HCT116 (cell line): ENCODE results near the gene TSG101. TPM values are rescaled to one million over a fixed set of nuclear protein-coding genes. Genes with fewer than 3 reads are reported as not detected.

ENCODE experiments used
- ATAC-seq: fragments of 200-7000 bp; cut with Tn5 transposase; 2 replicates; pipeline ENCODE4 v1.9.1; 2020; ENCODE audit warnings: mild to moderate bottlenecking, moderate library complexity
- BruUV-seq: library from RNA; stranded (reverse); fragments of 400-500 nt; replicated peaks from 2 replicates; lab custom pipeline; 2021; lab: Mats Ljungman, UMichigan
- CTCF ChIA-PET: fragments of 300-600 bp; sonication (Branson Sonifier 250); formaldehyde crosslinking; loops from one replicate; lab custom pipeline; 2021; ENCODE audit warnings: antibody characterized with exemption; lab: Charles Lee
- POLR2A ChIA-PET: fragments of 300-600, 350-600 bp; sonication (Branson Sonifier 250); formaldehyde crosslinking; loops from one replicate; lab custom pipeline; 2021; ENCODE audit warnings: antibody characterized with exemption; lab: Charles Lee
- RAD21 ChIA-PET, 2 experiments: fragments of 300-600 bp; sonication (Branson Sonifier 250); formaldehyde crosslinking; loops; one replicate each; lab custom pipeline; 2023; ENCODE audit warnings: low total read pairs in 2 of 2; ENCODE audit not compliant: uncharacterized antibody in 2 of 2, unreplicated experiment in 2 of 2, low non-redundant PET in 1 of 2; lab: Charles Lee
- DNase-seq: peaks from one replicate; pipeline ENCODE4 v3.0.0-alpha.2; 2010; ENCODE audit warnings: low read depth, low spot score
- H2AFZ ChIP-seq: fragments of 200-600 bp; shearing (Covaris generic), sonication (generic); 2 replicates; pipeline ENCODE4 v1.6.1; 2017; ENCODE audit warnings: low read depth, mixed run types, mixed read lengths, antibody characterized with exemption, low read length; ENCODE audit not compliant: poor library complexity, severe bottlenecking
- H3K27ac ChIP-seq: 2 replicates; pipeline ENCODE4 v1.5.1; 2012; ENCODE audit warnings: low read depth, low read length
- H3K27me3 ChIP-seq: fragments of 200-600 bp; sonication (generic); 2 replicates; pipeline ENCODE4 v1.6.1; 2016; ENCODE audit warnings: mixed run types, low read length, mixed read lengths; ENCODE audit not compliant: insufficient read depth
- H3K36me3 ChIP-seq, 2 experiments: fragments of 200-500 bp in 1 of 2; fragments of 200-600 bp in 1 of 2; sonication (Bioruptor generic) in 1 of 2; sonication (generic) in 1 of 2; 2 replicates each; pipeline versions ENCODE4 v1.5.1 to v1.6.1; 2014 to 2016; ENCODE audit warnings: low read length in 2 of 2, inconsistent platforms in 1 of 2, mixed read lengths in 1 of 2, mixed run types in 1 of 2; ENCODE audit not compliant: insufficient read depth in 2 of 2, control insufficient read depth in 1 of 2
- H3K4me1 ChIP-seq, 2 experiments: fragments of 200-600 bp in 1 of 2; sonication (generic) in 1 of 2; 2 replicates each; pipeline versions ENCODE4 v1.5.1 to v1.6.1; 2012 to 2017; ENCODE audit warnings: low read length in 2 of 2, inconsistent platforms in 1 of 2, mild to moderate bottlenecking in 1 of 2, mixed read lengths in 1 of 2, mixed run types in 1 of 2, moderate library complexity in 1 of 2; ENCODE audit not compliant: insufficient read depth in 2 of 2, control insufficient read depth in 1 of 2
- H3K4me2 ChIP-seq: fragments of 200-600 bp; sonication (generic); 2 replicates; pipeline ENCODE4 v1.6.1; 2017; ENCODE audit warnings: mixed run types, low read length, mixed read lengths
- H3K4me3 ChIP-seq, 2 experiments: fragments of 200-600 bp in 1 of 2; sonication (generic) in 1 of 2; replicated peaks in 1 of 2; 2 replicates each; pipeline ENCODE4 v1.5.1; 2011 to 2016; ENCODE audit warnings: low read length in 2 of 2, control low read depth in 1 of 2, low read depth in 1 of 2, mild to moderate bottlenecking in 1 of 2, mixed read lengths in 1 of 2, mixed run types in 1 of 2
- H3K79me2 ChIP-seq: fragments of 200-600 bp; sonication (generic); 2 replicates; pipeline ENCODE4 v1.6.1; 2017; ENCODE audit warnings: mild to moderate bottlenecking, mixed run types, low read length, moderate library complexity, mixed read lengths; ENCODE audit not compliant: insufficient read depth
- H3K9ac ChIP-seq: fragments of 200-600 bp; sonication (generic); 2 replicates; pipeline ENCODE4 v1.6.1; 2016; ENCODE audit warnings: low read length, mixed read lengths
- H3K9me2 ChIP-seq: fragments of 200-600 bp; sonication (generic), shearing (Covaris generic); 2 replicates; pipeline ENCODE4 v1.6.1; 2017; ENCODE audit warnings: mixed run types, mild to moderate bottlenecking, moderate library complexity; ENCODE audit not compliant: insufficient read depth
- H3K9me3 ChIP-seq, 2 experiments: fragments of 200-500 bp in 1 of 2; fragments of 200-600 bp in 1 of 2; sonication (Bioruptor generic) in 1 of 2; sonication (generic) in 1 of 2; 2 replicates each; pipeline ENCODE4 v1.6.1; 2014 to 2017; ENCODE audit warnings: low read length in 2 of 2, mixed read lengths in 2 of 2, inconsistent platforms in 1 of 2, low read depth in 1 of 2, mild to moderate bottlenecking in 1 of 2, mixed run types in 1 of 2, moderate library complexity in 1 of 2; ENCODE audit not compliant: control insufficient read depth in 1 of 2, insufficient read depth in 1 of 2
- H4K20me1 ChIP-seq: fragments of 200-600 bp; sonication (generic), shearing (Covaris generic); 2 replicates; pipeline ENCODE4 v1.6.1; 2017; ENCODE audit warnings: mixed run types, mild to moderate bottlenecking, moderate library complexity; ENCODE audit not compliant: insufficient read depth
- CBX3 ChIP-seq: IDR thresholded peaks from 2 replicates; pipeline ENCODE4 v1.6.1; 2012; ENCODE audit warnings: low read depth
- REST ChIP-seq: IDR thresholded peaks from 2 replicates; pipeline ENCODE4 v1.6.1; 2012; ENCODE audit warnings: low read depth
- SIN3A ChIP-seq: IDR thresholded peaks from 2 replicates; pipeline ENCODE4 v1.6.1; 2012; ENCODE audit warnings: low read depth
- SRF ChIP-seq: IDR thresholded peaks from 2 replicates; pipeline ENCODE4 v1.6.1; 2012; ENCODE audit warnings: low read depth
- TCF7L2 ChIP-seq: IDR thresholded peaks from 2 replicates; pipeline ENCODE4 v1.7.0; 2011; ENCODE audit warnings: borderline replicate concordance, inconsistent platforms; ENCODE audit not compliant: insufficient read depth, insufficient read length; ENCODE audit errors: extremely low read depth
- intact Hi-C: fragments of 100-400 bp; cut with micrococcal nuclease; formaldehyde crosslinking; loops from 2 replicates; pipeline ENCODE4 v1.10.0; 2022
- total RNA-seq: library from RNA; stranded (reverse); gene quantifications from one replicate; pipeline ENCODE4 v1.2.1, GENCODE V29; 2021; ENCODE audit not compliant: unreplicated experiment
- TF ChIP-seq, protein P1 (sequence below), 3 experiments: fragments of 200-600 bp in 1 of 3; sonication (generic) in 1 of 3; IDR thresholded peaks in 2 of 3; conservative IDR thresholded peaks in 1 of 3; 2 replicates each; pipeline ENCODE4 v1.5.1; 2012 to 2017; ENCODE audit warnings: low read depth in 2 of 3, low read length in 2 of 3, antibody characterized with exemption in 1 of 3, borderline replicate concordance in 1 of 3, control low read depth in 1 of 3, mild to moderate bottlenecking in 1 of 3, mixed read lengths in 1 of 3, mixed run types in 1 of 3, moderate library complexity in 1 of 3; ENCODE audit not compliant: insufficient read depth in 1 of 3

TSG101 gene
- total RNA-seq, 1 experiment from 2014 or later, result 61.9 TPM

GRCh38 chr11:18522388-18522787 lies 4.4 kb downstream of the TSG101 start:
- no peak for TF ChIP-seq SIN3A
- TF ChIP-seq, protein P1, sequence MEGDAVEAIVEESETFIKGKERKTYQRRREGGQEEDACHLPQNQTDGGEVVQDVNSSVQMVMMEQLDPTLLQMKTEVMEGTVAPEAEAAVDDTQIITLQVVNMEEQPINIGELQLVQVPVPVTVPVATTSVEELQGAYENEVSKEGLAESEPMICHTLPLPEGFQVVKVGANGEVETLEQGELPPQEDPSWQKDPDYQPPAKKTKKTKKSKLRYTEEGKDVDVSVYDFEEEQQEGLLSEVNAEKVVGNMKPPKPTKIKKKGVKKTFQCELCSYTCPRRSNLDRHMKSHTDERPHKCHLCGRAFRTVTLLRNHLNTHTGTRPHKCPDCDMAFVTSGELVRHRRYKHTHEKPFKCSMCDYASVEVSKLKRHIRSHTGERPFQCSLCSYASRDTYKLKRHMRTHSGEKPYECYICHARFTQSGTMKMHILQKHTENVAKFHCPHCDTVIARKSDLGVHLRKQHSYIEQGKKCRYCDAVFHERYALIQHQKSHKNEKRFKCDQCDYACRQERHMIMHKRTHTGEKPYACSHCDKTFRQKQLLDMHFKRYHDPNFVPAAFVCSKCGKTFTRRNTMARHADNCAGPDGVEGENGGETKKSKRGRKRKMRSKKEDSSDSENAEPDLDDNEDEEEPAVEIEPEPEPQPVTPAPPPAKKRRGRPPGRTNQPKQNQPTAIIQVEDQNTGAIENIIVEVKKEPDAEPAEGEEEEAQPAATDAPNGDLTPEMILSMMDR (IDR thresholded peaks at IDR 0.05 in 2 of 3, conservative IDR thresholded peaks at IDR 0.05 in 1 of 3; ENCODE audit: borderline replicate concordance in 1 of 3, insufficient read depth in 1 of 3, low read depth in 2 of 3, low read length in 2 of 3), result peak in 2 of 3 experiments; percentile 38 to 46; a peak in 3 of 6 replicates
- no peak for TF ChIP-seq SRF
- TF ChIP-seq TCF7L2, result no peak
- TF ChIP-seq REST, result no peak
- no peak for TF ChIP-seq CBX3
- TF ChIP-seq, all 23 proteins: peak for 1
- Histone ChIP-seq H3K4me1 (peaks cover 2 to 17% of the 10 kb centered on the region in 2 experiments; a peak in 3 of 4 replicates), H3K27me3 (no peaks in the 10 kb centered on the region), H3K79me2 (peaks cover 73% of the 10 kb centered on the region), H3K36me3 (no peaks in the 10 kb centered on the region), H3K27ac (no peak overlapping the region), H3K9me2 (no peaks in the 10 kb centered on the region), H3K4me2 (0 out of 2 replicates have a peak overlapping the region, but pooled peaks have one; percentile 1), H3K9ac (no peak overlapping the region), H4K20me1 (no peaks in the 10 kb centered on the region), H2AFZ (no peak overlapping the region), H3K9me3 (no peaks in the 10 kb centered on the region), H3K4me3 (no peak overlapping the region)
- intact Hi-C loops, result loop anchor here (2.0 to 10.0 kb wide), 2 partner anchors 198 to 280 kb away; partner anchors contain the start of genes GTF2H1 and HPS5
- CTCF ChIA-PET, result interaction anchor here (1.1 to 1.2 kb wide), 2 partner anchors 18 to 279 kb away, joined by 3 to 4 read pairs; no protein-coding TSS in a partner anchor
- DNase-seq (no peak), ATAC-seq (0 out of 2 replicates have a peak, but pooled peaks have one; percentile 16)
- RAD21 ChIA-PET, result no interaction called here
- POLR2A ChIA-PET, result interaction anchor here (0.6 kb wide), 1 partner anchor 75 kb away, joined by 3 read pairs; no protein-coding TSS in a partner anchor
- no TSS peak for BruUV-seq
